ENCODE results near the gene HDAC11.
"Not testable (repeated sequence)": the region's sequence is repeated elsewhere in the genome, so short reads cannot be mapped to it uniquely, and the experiment has no call there.

GRCh38 chr3:13430411-13430875 lies 49.7 kb upstream of the HDAC11 start:
- TF ChIP-seq CTCF (conservative IDR thresholded peaks at IDR 0.05; ENCODE audit: low read depth, low read length); RCOR1 (IDR thresholded peaks at IDR 0.05; ENCODE audit: insufficient replicate concordance, low read length); POLR2A (IDR thresholded peaks at IDR 0.05; ENCODE audit: low read depth, low read length); NFE2L2 (IDR thresholded peaks at IDR 0.05; ENCODE audit: low read depth, low read length); CHD1 (IDR thresholded peaks at IDR 0.05; ENCODE audit: low read depth, low read length); FOS (IDR thresholded peaks at IDR 0.05; ENCODE audit: low read depth, low read length); RAD21 (IDR thresholded peaks at IDR 0.05; ENCODE audit: low read length); BHLHE40 (IDR thresholded peaks at IDR 0.05; ENCODE audit: low read depth, low read length); SMC3 (IDR thresholded peaks at IDR 0.05; ENCODE audit: low read depth, low read length); ELK1 (IDR thresholded peaks at IDR 0.05; ENCODE audit: borderline replicate concordance, low read depth, low read length): not testable (repeated sequence)

All from IMR-90 (cell line).